C4-2B (cell line): ENCODE data around the gene ANKS1B.

ENCODE experiments used
- CTCF ChIP-seq: fragments of 450-650 bp; conservative IDR thresholded peaks from 2 replicates; pipeline ENCODE4 v1.5.1; 2017; ENCODE audit warnings: mild to moderate bottlenecking
- ZFX ChIP-seq: fragments of 450-650 bp; IDR thresholded peaks from 2 replicates; pipeline ENCODE4 v1.6.1; 2017

DNA sequence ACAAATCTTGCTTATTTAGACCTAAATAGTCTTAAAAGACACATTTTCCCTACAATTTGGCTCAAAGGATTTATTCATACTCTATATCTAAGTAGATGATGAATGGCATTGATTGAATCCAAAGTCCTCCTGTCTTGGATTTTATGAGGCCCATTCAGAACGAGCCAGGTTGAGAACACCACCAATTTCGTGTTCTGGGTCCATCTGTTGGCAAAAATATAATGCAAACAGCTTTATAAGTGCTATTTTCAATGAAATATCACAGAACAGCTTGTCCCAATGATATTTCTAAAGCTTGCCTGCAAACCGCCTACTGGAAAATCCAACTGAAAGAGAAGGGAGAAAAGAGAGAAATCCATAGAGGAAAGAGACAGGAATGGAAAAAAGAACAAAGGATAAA is 542.0 kb downstream of the ANKS1B start:
- TF ChIP-seq CTCF (no peak), ZFX (no peak)
